Measurements from ENCODE around the gene GALR1. TPM values are rescaled to one million over a fixed set of nuclear protein-coding genes. Genes with fewer than 3 reads are reported as not detected.

Gene GALR1
- total RNA-seq, 5 donors from 2014 or later (not counting 1 experiment from before 2014, with no cell fraction given), result not detected

- ChIA-PET POLR2A (no interaction called here), CTCF (no interaction called here)
- H3K4me1 ChIP-seq (ENCODE audit: control insufficient read depth in 1 of 2, extremely low read depth in 1 of 2, insufficient read depth in 2 of 2, low read length in 2 of 2), result peaks cover 0 to 16% of the 10 kb centered on the region in 2 experiments
- H3K9me3 ChIP-seq, result no peaks in the 10 kb centered on the region
- peak in 2 of 4 experiments; percentile 42 to 46 for ATAC-seq (replicated peaks in 1 of 4)
- peaks cover 0 to 7% (median 7%) of the 10 kb centered on the region in 3 donors for H3K4me1 Mint-ChIP-seq
- no peak overlapping the region for H3K4me3 ChIP-seq (ENCODE audit: control insufficient read depth in 1 of 2, extremely low read depth in 1 of 2, low read length in 1 of 2)
- no peaks in the 10 kb centered on the region for H3K36me3 ChIP-seq (ENCODE audit: control insufficient read depth in 2 of 2, extremely low read depth in 1 of 2, insufficient read depth in 1 of 2, low read length in 1 of 2)
- no peaks in the 10 kb centered on the region for H3K36me3 Mint-ChIP-seq
- WGBS (ENCODE audit: insufficient coverage), result no CpG with 5 or more reads among the region's 3 CpGs
- no peak overlapping the region for H3K27ac ChIP-seq (ENCODE audit: low read length)
- H3K27me3 Mint-ChIP-seq, result peaks cover 0 to 4% of the 10 kb centered on the region in 2 donors
- H3K27me3 ChIP-seq (replicated peaks in 1 of 2; ENCODE audit: control insufficient read depth in 2 of 2, extremely low read depth in 1 of 2, insufficient read depth in 2 of 2, low read length in 1 of 2), result no peaks in the 10 kb centered on the region
- no peaks in the 10 kb centered on the region for H3K9me3 Mint-ChIP-seq
- DNase-seq, result peak in 1 of 35 experiments; percentile 27
- H3K4me3 Mint-ChIP-seq, result no peak overlapping the region
- no peak overlapping the region for H3K27ac Mint-ChIP-seq
These were observed 28.9 kb upstream of the GALR1 start for GRCh38 chr18:77220726-77221125.

- Histone ChIP-seq H3K27me3 (replicated peaks in 1 of 2; ENCODE audit: control insufficient read depth in 2 of 2, extremely low read depth in 1 of 2, insufficient read depth in 2 of 2, low read length in 1 of 2) (peaks cover 0 to 4% of the 10 kb centered on the region in 2 experiments), H3K9me3 (no peaks in the 10 kb centered on the region), H3K4me3 (ENCODE audit: control insufficient read depth in 1 of 2, extremely low read depth in 1 of 2, low read length in 1 of 2) (no peak overlapping the region), H3K27ac (ENCODE audit: low read length) (no peak overlapping the region), H3K36me3 (ENCODE audit: control insufficient read depth in 2 of 2, extremely low read depth in 1 of 2, insufficient read depth in 1 of 2, low read length in 1 of 2) (no peaks in the 10 kb centered on the region), H3K4me1 (ENCODE audit: control insufficient read depth in 1 of 2, extremely low read depth in 1 of 2, insufficient read depth in 2 of 2, low read length in 2 of 2) (peaks cover 0 to 16% of the 10 kb centered on the region in 2 experiments)
- no peaks in the 10 kb centered on the region for H3K36me3 Mint-ChIP-seq
- no peak overlapping the region for H3K4me3 Mint-ChIP-seq
- no peak for ATAC-seq (replicated peaks in 1 of 4)
- ChIA-PET POLR2A (interaction anchor here in 1 of 2 donors (0.6 kb wide), 1 partner anchor 84 kb away, joined by 5 read pairs; no protein-coding TSS in a partner anchor), CTCF (no interaction called here)
- DNase-seq, result no peak
- H3K9me3 Mint-ChIP-seq, result no peaks in the 10 kb centered on the region
- no peak overlapping the region for H3K27ac Mint-ChIP-seq
- no CpG with 5 or more reads among the region's 3 CpGs for WGBS (ENCODE audit: insufficient coverage)
- H3K27me3 Mint-ChIP-seq, result no peaks in the 10 kb centered on the region
- H3K4me1 Mint-ChIP-seq, result peaks cover 0 to 7% (median 7%) of the 10 kb centered on the region in 3 donors
These were observed 27.2 kb upstream of the GALR1 start for GRCh38 chr18:77222464-77222863.

GRCh38 chr18:77223221-77223639 is 26.4 kb upstream of the GALR1 start:
- H3K27me3 ChIP-seq (replicated peaks in 1 of 2; ENCODE audit: control insufficient read depth in 2 of 2, extremely low read depth in 1 of 2, insufficient read depth in 2 of 2, low read length in 1 of 2), result peaks cover 0 to 4% of the 10 kb centered on the region in 2 experiments
- 57% methylated on average over 4 of the region's 5 CpGs for WGBS (ENCODE audit: insufficient coverage)
- ATAC-seq (replicated peaks in 1 of 4) (no peak), DNase-seq (no peak)
- Mint-ChIP-seq H3K9me3 (no peaks in the 10 kb centered on the region), H3K4me1 (peaks cover 0 to 7% (median 7%) of the 10 kb centered on the region in 3 donors), H3K27ac (no peak overlapping the region), H3K27me3 (peaks cover 0 to 4% of the 10 kb centered on the region in 2 donors), H3K4me3 (no peak overlapping the region), H3K36me3 (no peaks in the 10 kb centered on the region)
- no peaks in the 10 kb centered on the region for H3K36me3 ChIP-seq (ENCODE audit: control insufficient read depth in 2 of 2, extremely low read depth in 1 of 2, insufficient read depth in 1 of 2, low read length in 1 of 2)
- peaks cover 0 to 15% of the 10 kb centered on the region in 2 experiments for H3K4me1 ChIP-seq (ENCODE audit: control insufficient read depth in 1 of 2, extremely low read depth in 1 of 2, insufficient read depth in 2 of 2, low read length in 2 of 2)
- H3K9me3 ChIP-seq, result no peaks in the 10 kb centered on the region
- H3K4me3 ChIP-seq (ENCODE audit: control insufficient read depth in 1 of 2, extremely low read depth in 1 of 2, low read length in 1 of 2), result no peak overlapping the region
- POLR2A ChIA-PET, result no interaction called here
- CTCF ChIA-PET, result interaction anchor here in 1 of 2 donors (0.7 kb wide), 1 partner anchor 108 kb away, joined by 3 read pairs; no protein-coding TSS in a partner anchor
- no peak overlapping the region for H3K27ac ChIP-seq (ENCODE audit: low read length)

GRCh38 chr18:77223653-77224052 is 26.0 kb upstream of the GALR1 start:
- POLR2A ChIA-PET, result no interaction called here
- ATAC-seq (replicated peaks in 1 of 4), result no peak

GRCh38 chr18:77230645-77231044 is 19.0 kb upstream of the GALR1 start:
- H3K36me3 ChIP-seq (ENCODE audit: control insufficient read depth in 2 of 2, extremely low read depth in 1 of 2, insufficient read depth in 1 of 2, low read length in 1 of 2), result no peaks in the 10 kb centered on the region
- WGBS (ENCODE audit: insufficient coverage), result no CpG with 5 or more reads among the region's 1 CpG
- Mint-ChIP-seq H3K27ac (no peak overlapping the region), H3K4me3 (no peak overlapping the region), H3K27me3 (peaks cover 17 to 28% of the 10 kb centered on the region in 2 donors), H3K4me1 (no peaks in the 10 kb centered on the region), H3K36me3 (no peaks in the 10 kb centered on the region), H3K9me3 (peaks cover 0 to 5% (median 2%) of the 10 kb centered on the region in 3 donors)
- peaks cover 0 to 16% of the 10 kb centered on the region in 2 experiments for H3K27me3 ChIP-seq (replicated peaks in 1 of 2; ENCODE audit: control insufficient read depth in 2 of 2, extremely low read depth in 1 of 2, insufficient read depth in 2 of 2, low read length in 1 of 2)
- DNase-seq (no peak), ATAC-seq (replicated peaks in 1 of 4) (no peak)
- H3K9me3 ChIP-seq, result no peaks in the 10 kb centered on the region
- no peak overlapping the region for H3K4me3 ChIP-seq (ENCODE audit: control insufficient read depth in 1 of 2, extremely low read depth in 1 of 2, low read length in 1 of 2)
- POLR2A ChIA-PET, result no interaction called here
- no peaks in the 10 kb centered on the region for H3K4me1 ChIP-seq (ENCODE audit: control insufficient read depth in 1 of 2, extremely low read depth in 1 of 2, insufficient read depth in 2 of 2, low read length in 2 of 2)
- H3K27ac ChIP-seq (ENCODE audit: low read length), result no peak overlapping the region
- CTCF ChIA-PET, result no interaction called here

More at GRCh38 chr18:77223653-77224052, 26.0 kb upstream of the GALR1 start:
- Mint-ChIP-seq H3K4me1 (peaks cover 0 to 7% (median 4%) of the 10 kb centered on the region in 3 donors), H3K27me3 (peaks cover 0 to 4% of the 10 kb centered on the region in 2 donors), H3K4me3 (no peak overlapping the region), H3K9me3 (no peaks in the 10 kb centered on the region), H3K27ac (no peak overlapping the region), H3K36me3 (no peaks in the 10 kb centered on the region)
- Histone ChIP-seq H3K27ac (ENCODE audit: low read length) (no peak overlapping the region), H3K4me3 (ENCODE audit: control insufficient read depth in 1 of 2, extremely low read depth in 1 of 2, low read length in 1 of 2) (no peak overlapping the region), H3K9me3 (no peaks in the 10 kb centered on the region), H3K27me3 (replicated peaks in 1 of 2; ENCODE audit: control insufficient read depth in 2 of 2, extremely low read depth in 1 of 2, insufficient read depth in 2 of 2, low read length in 1 of 2) (peaks cover 0 to 4% of the 10 kb centered on the region in 2 experiments), H3K36me3 (ENCODE audit: control insufficient read depth in 2 of 2, extremely low read depth in 1 of 2, insufficient read depth in 1 of 2, low read length in 1 of 2) (no peaks in the 10 kb centered on the region), H3K4me1 (ENCODE audit: control insufficient read depth in 1 of 2, extremely low read depth in 1 of 2, insufficient read depth in 2 of 2, low read length in 2 of 2) (peaks cover 0 to 11% of the 10 kb centered on the region in 2 experiments)
- no CpG with 5 or more reads among the region's 2 CpGs for WGBS (ENCODE audit: insufficient coverage)
- no peak for DNase-seq
- CTCF ChIA-PET, result interaction anchor here in 1 of 2 donors (0.7 kb wide), 1 partner anchor 108 kb away, joined by 3 read pairs; no protein-coding TSS in a partner anchor

GRCh38 chr18:77234504-77235365 is 14.9 kb upstream of the GALR1 start:
- H3K9me3 Mint-ChIP-seq, result peaks cover 18 to 23% (median 19%) of the 10 kb centered on the region in 3 donors
- H3K4me3 Mint-ChIP-seq, result no peak overlapping the region
- H3K27me3 Mint-ChIP-seq, result peaks cover 19 to 28% of the 10 kb centered on the region in 2 donors
- no peak overlapping the region for H3K27ac Mint-ChIP-seq
- ATAC-seq (replicated peaks in 1 of 4) (no peak), DNase-seq (no peak)
- ChIA-PET POLR2A (no interaction called here), CTCF (no interaction called here)
- H3K36me3 Mint-ChIP-seq, result peaks cover 6% of the 10 kb centered on the region
- no peaks in the 10 kb centered on the region for H3K4me1 Mint-ChIP-seq
- no peaks in the 10 kb centered on the region for H3K9me3 ChIP-seq
- H3K4me1 ChIP-seq (ENCODE audit: control insufficient read depth in 1 of 2, extremely low read depth in 1 of 2, insufficient read depth in 2 of 2, low read length in 2 of 2), result no peaks in the 10 kb centered on the region
- no peak overlapping the region for H3K4me3 ChIP-seq (ENCODE audit: control insufficient read depth in 1 of 2, extremely low read depth in 1 of 2, low read length in 1 of 2)
- no peak overlapping the region for H3K27ac ChIP-seq (ENCODE audit: low read length)
- peaks cover 0 to 16% of the 10 kb centered on the region in 2 experiments for H3K27me3 ChIP-seq (replicated peaks in 1 of 2; ENCODE audit: control insufficient read depth in 2 of 2, extremely low read depth in 1 of 2, insufficient read depth in 2 of 2, low read length in 1 of 2)
- WGBS (ENCODE audit: insufficient coverage), result 83% methylated on average over 11 of the region's 16 CpGs
- H3K36me3 ChIP-seq (ENCODE audit: control insufficient read depth in 2 of 2, extremely low read depth in 1 of 2, insufficient read depth in 1 of 2, low read length in 1 of 2), result no peaks in the 10 kb centered on the region

All from T-cell (primary cell).